ENCODE data around the gene CBLB.

CBLB gene

DNA sequence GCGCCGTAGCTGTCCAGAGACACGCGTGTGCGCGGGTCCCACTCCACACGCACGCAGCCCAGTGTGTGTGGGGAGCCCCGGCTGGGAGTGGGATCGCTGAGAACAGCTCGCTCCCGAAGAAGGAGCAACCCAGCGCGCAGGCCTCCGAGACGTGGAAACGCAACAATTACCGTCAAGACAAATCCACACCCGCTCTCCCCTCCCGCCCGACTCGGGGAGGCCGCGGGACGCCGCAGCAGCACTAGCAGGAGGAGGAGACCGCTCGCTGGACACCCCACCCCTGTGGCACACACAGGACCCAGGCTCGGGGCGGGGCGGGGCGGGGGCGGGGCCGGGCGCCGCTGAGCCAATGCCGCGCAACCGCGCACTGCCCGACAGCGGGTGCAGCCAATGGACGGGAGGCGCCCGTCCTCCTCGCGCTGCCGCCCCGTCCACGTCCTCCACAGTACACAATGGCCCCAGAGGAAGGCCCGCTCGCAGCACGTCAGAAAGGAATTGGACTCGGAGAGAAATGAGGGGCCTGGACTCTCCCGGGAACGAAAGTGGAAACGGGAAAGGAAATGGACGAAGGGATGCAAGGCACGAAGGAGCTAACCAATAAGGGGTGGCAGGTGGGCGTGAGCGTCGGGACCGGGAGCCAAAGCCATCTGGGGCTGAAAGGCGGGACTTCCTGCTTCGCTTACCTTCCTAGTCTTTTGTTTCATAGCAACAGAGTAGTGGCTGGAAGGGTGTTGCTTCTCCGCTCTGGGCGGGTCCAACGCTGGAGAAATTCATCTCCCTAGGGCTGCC is at the start of gene CBLB:
TSS of gene CBLB (minus strand) at position 271 of the 789 bp plus-strand sequence. CDS start 1,435 bp downstream, outside the sequence.
- H3K4me3 ChIP-seq (ENCODE audit: low read depth, low read length) = peak within 1 kb of the TSS; percentile 100
- peak; percentile 92 for DNase-seq (ENCODE audit: low read depth)
- TF ChIP-seq, protein P1, sequence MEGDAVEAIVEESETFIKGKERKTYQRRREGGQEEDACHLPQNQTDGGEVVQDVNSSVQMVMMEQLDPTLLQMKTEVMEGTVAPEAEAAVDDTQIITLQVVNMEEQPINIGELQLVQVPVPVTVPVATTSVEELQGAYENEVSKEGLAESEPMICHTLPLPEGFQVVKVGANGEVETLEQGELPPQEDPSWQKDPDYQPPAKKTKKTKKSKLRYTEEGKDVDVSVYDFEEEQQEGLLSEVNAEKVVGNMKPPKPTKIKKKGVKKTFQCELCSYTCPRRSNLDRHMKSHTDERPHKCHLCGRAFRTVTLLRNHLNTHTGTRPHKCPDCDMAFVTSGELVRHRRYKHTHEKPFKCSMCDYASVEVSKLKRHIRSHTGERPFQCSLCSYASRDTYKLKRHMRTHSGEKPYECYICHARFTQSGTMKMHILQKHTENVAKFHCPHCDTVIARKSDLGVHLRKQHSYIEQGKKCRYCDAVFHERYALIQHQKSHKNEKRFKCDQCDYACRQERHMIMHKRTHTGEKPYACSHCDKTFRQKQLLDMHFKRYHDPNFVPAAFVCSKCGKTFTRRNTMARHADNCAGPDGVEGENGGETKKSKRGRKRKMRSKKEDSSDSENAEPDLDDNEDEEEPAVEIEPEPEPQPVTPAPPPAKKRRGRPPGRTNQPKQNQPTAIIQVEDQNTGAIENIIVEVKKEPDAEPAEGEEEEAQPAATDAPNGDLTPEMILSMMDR (IDR thresholded peaks at IDR 0.05; ENCODE audit: insufficient read depth, low read depth, low read length, missing control alignments) = no peak

DNA sequence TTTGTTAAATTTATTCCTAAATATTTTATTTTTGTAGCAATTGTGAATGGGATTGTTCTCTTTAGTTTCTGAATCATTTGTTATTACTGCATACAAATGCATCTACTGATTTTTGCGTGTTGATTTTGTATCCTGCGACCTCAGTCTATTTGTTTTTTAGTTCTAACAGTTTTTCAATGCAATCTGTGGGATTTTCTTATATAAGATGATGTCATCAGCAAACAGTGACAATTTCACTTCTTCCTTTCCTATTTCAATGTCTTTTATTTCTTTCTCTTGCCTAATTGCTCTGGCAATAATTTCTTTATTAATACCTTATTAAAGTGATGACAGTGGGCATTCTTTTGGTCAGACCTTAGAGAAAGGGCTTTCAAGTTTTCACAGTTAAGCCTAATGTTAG is 48.0 kb upstream of the CBLB start:
- TF ChIP-seq, protein P1 (IDR thresholded peaks at IDR 0.05; ENCODE audit: insufficient read depth, low read depth, low read length, missing control alignments) = no peak
- DNase-seq (ENCODE audit: low read depth) = no peak
- no peak overlapping the region for H3K4me3 ChIP-seq (ENCODE audit: low read depth, low read length)

DNA sequence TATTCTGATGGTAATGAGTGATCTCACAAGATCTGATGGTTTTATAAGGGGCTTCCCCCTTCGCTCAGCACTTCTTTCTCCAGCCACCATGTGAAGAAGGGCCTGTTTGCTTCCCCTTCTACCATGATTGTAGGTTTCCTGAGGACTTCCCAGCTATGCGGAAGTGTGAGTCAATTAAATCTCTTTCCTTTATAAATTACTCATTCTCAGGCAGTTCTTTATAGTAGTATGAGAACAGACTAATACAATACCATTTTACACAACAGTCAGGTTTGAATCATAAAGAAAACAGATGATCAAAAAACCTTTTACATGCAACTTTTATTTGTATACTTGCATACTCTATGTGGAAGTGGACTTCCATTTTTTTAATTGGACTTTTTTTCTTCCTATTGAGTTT is 46.7 kb upstream of the CBLB start:
- DNase-seq (ENCODE audit: low read depth) = no peak
- no peak overlapping the region for H3K4me3 ChIP-seq (ENCODE audit: low read depth, low read length)
- TF ChIP-seq, protein P1 (IDR thresholded peaks at IDR 0.05; ENCODE audit: insufficient read depth, low read depth, low read length, missing control alignments) = no peak

DNA sequence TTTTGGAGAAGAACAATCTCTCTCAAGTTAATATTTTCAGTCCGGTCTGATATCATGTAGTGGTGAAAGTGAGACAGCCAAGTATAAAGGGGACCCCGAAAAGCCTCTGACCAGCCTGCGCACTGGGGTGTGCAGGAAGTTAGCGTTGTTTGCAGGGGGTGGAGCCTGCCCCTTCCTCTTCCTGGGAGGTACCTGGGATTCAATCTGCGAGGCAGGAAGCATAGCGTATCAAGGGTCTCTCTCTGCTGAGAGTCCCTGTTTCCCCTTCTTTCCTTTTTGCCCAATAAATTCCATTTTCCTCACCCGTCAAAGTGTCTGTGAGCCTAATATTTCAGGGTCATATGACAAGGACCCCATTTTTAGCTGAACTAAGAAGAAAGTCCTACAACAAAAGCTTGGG is 44.8 kb upstream of the CBLB start:
- TF ChIP-seq, protein P1 (IDR thresholded peaks at IDR 0.05; ENCODE audit: insufficient read depth, low read depth, low read length, missing control alignments) = no peak
- no peak overlapping the region for H3K4me3 ChIP-seq (ENCODE audit: low read depth, low read length)
- DNase-seq (ENCODE audit: low read depth) = no peak

DNA sequence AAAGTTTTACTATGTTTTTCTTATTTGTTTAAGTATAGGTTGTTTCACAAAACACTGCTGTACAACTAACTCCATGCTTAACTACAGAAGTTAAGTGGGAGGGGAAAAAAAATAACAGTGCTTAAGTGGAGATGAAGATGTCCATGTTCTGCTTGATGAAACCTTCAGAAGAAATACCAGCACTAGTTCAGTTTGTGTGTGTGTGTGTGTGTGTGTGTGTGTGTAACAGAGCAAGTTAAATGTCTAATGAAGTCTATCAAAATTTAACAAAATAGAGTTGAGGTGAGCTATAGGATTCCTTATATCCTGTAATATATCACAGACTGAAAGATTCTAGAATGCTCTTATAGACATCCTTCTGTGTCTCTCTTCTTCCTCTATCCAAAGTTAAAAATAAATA is 44.1 kb upstream of the CBLB start:
- no peak overlapping the region for H3K4me3 ChIP-seq (ENCODE audit: low read depth, low read length)
- DNase-seq (ENCODE audit: low read depth) = no peak
- TF ChIP-seq, protein P1 (IDR thresholded peaks at IDR 0.05; ENCODE audit: insufficient read depth, low read depth, low read length, missing control alignments) = no peak

DNA sequence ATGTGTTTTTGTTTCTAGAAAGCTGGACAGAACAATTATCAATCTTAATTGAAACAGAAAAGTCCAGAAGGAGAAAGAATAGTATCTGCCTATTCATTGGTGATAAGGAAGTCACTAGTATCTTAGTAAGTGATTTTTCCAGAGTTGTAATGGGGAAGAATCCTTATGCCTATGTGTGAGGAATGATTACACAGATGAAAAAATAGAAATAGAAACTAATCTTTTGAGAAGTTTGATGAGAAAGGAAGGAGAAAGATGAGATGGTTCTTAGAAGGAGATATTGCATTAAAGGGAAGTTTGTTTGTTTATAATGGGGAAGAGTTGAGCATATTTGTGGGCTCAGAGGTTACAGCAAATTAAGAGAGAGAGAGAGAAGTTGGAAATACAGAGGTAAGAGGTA is 42.7 kb upstream of the CBLB start:
- TF ChIP-seq, protein P1 (IDR thresholded peaks at IDR 0.05; ENCODE audit: insufficient read depth, low read depth, low read length, missing control alignments) = no peak
- H3K4me3 ChIP-seq (ENCODE audit: low read depth, low read length) = no peak overlapping the region

DNA sequence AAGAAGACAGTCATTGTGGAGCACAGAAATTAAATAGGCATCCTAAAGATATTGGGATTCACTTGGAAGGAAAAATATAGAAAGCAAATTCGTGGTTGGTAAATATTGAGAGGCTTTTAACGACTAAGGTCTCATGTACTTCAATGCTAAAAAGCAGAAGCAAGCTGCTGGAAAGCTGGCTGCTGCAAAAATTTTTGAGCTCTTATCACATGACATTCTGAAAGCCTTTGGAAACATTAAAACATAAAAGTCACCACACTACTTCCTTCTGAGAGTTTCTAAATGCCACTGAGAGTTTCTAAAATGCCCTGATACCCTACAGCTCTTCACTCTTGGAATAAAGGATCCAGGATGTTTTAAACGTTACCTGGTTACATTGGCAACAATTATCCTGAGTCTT is 39.0 kb upstream of the CBLB start:
- TF ChIP-seq, protein P1 (IDR thresholded peaks at IDR 0.05; ENCODE audit: insufficient read depth, low read depth, low read length, missing control alignments) = no peak
- no peak overlapping the region for H3K4me3 ChIP-seq (ENCODE audit: low read depth, low read length)
- DNase-seq (ENCODE audit: low read depth) = peak; percentile 37

More for the DNA sequence above, 42.7 kb upstream of the CBLB start:
- DNase-seq (ENCODE audit: low read depth) = no peak
